Prostate gland (tissue), 2 donors: Measurements from ENCODE around the gene PLCH2. TPM values are rescaled to one million over a fixed set of nuclear protein-coding genes. Genes with fewer than 3 reads are reported as not detected.

Experiments
- DNase-seq: peaks from one replicate; pipeline ENCODE4 v3.0.0-alpha.2; 2019; ENCODE audit warnings: low spot score
- H3K27ac ChIP-seq, 2 donors: fragments of 200-600 bp; sonication (generic); 2 replicates each; pipeline ENCODE4 v1.5.1; 2017 to 2019
- H3K27me3 ChIP-seq: fragments of 200-600 bp; sonication (generic); replicated peaks from 2 replicates; pipeline ENCODE4 v1.5.1; 2019; ENCODE audit not compliant: insufficient read depth
- H3K36me3 ChIP-seq, 2 donors: fragments of 200-600 bp; sonication (generic); 1 replicate in 1 of 2; 2 replicates in 1 of 2; pipeline versions ENCODE4 v1.5.1 to v1.8.1; 2017 to 2019
- H3K4me1 ChIP-seq: fragments of 200-600 bp; sonication (generic); replicated peaks from 2 replicates; pipeline ENCODE4 v1.5.1; 2019
- H3K4me3 ChIP-seq, 2 donors: fragments of 200-600 bp; sonication (generic); 2 replicates each; pipeline ENCODE4 v1.5.1; 2017 to 2019
- H3K9me3 ChIP-seq: fragments of 200-600 bp; sonication (generic); 2 replicates; pipeline ENCODE4 v1.5.1; 2017
- POLR2A ChIP-seq: fragments of 450-650 bp; IDR thresholded peaks from one replicate; pipeline ENCODE4 v1.6.1; 2016; ENCODE audit warnings: antibody characterized with exemption, mild to moderate bottlenecking
- POLR2AphosphoS5 ChIP-seq: sonication (generic); formaldehyde crosslinking; IDR thresholded peaks from one replicate; pipeline ENCODE4 v1.6.1; 2017; ENCODE audit warnings: antibody characterized with exemption
- WGBS: methylation state at CpG from one replicate; pipeline ENCODE4 v1.1.5; 2018; 5-methylcytosine and 5-hydroxymethylcytosine counted together
- intact Hi-C: fragments of 100-400 bp; cut with DNase I; formaldehyde crosslinking; loops from one replicate; pipeline ENCODE4 v1.14.2; 2022
- total RNA-seq, 2 donors: library from RNA; depleted of rRNA; stranded (reverse); fragments of >200 nt; gene quantifications; one replicate each; pipeline ENCODE4 v1.1.0, GENCODE V29; 2016
- TF ChIP-seq, protein P1 (sequence below), 4 experiments: fragments of 200-600 bp in 2 of 4; fragments of 450-650 bp in 2 of 4; sonication (generic) in 2 of 4; IDR thresholded peaks; 1 replicate in 3 of 4; 2 replicates in 1 of 4; pipeline ENCODE4 v1.5.1; 2016 to 2019; ENCODE audit warnings: antibody characterized with exemption in 4 of 4, mild to moderate bottlenecking in 2 of 4, moderate library complexity in 2 of 4

The PLCH2 gene
- total RNA-seq, 2 donors from 2014 or later = 29.8 to 41.0 TPM

DNA sequence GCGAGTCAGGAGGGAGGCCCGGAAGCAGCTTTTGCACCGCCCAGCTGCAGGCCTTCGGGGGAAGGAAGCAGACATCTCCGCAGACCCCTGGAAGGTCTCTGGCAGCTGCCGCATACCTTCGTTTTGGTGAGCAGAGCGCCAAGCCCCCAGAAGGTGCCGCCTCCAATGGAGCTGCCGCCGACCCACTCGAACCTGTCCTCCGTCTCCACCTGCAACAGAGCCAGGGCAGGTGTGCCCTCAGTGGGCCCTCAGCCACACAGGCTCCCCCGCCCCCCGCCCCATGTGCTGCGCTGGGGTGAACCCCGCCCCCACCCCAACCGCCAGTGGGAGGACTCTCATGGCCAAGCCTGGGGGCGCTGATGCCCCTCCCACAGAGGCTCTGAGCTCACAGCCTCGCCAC, 44.1 kb downstream of the PLCH2 start:
- 96% methylated on average over 15 of the region's 20 CpGs for WGBS
- no peak overlapping the region for H3K4me3 ChIP-seq
- peaks cover 4% of the 10 kb centered on the region for H3K4me1 ChIP-seq
- TF ChIP-seq POLR2AphosphoS5 (no peak), POLR2A (no peak)
- TF ChIP-seq, protein P1, sequence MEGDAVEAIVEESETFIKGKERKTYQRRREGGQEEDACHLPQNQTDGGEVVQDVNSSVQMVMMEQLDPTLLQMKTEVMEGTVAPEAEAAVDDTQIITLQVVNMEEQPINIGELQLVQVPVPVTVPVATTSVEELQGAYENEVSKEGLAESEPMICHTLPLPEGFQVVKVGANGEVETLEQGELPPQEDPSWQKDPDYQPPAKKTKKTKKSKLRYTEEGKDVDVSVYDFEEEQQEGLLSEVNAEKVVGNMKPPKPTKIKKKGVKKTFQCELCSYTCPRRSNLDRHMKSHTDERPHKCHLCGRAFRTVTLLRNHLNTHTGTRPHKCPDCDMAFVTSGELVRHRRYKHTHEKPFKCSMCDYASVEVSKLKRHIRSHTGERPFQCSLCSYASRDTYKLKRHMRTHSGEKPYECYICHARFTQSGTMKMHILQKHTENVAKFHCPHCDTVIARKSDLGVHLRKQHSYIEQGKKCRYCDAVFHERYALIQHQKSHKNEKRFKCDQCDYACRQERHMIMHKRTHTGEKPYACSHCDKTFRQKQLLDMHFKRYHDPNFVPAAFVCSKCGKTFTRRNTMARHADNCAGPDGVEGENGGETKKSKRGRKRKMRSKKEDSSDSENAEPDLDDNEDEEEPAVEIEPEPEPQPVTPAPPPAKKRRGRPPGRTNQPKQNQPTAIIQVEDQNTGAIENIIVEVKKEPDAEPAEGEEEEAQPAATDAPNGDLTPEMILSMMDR (IDR thresholded peaks at IDR 0.05) = no peak
- intact Hi-C loops = loop anchor here (10.0 kb wide), 1 partner anchor 325 kb away; the partner anchor contains the start of gene FAAP20
- DNase-seq = no peak
- H3K36me3 ChIP-seq = peaks cover 25 to 59% of the 10 kb centered on the region in 2 donors
- H3K9me3 ChIP-seq = no peaks in the 10 kb centered on the region
- no peaks in the 10 kb centered on the region for H3K27me3 ChIP-seq
- H3K27ac ChIP-seq = no peak overlapping the region

DNA sequence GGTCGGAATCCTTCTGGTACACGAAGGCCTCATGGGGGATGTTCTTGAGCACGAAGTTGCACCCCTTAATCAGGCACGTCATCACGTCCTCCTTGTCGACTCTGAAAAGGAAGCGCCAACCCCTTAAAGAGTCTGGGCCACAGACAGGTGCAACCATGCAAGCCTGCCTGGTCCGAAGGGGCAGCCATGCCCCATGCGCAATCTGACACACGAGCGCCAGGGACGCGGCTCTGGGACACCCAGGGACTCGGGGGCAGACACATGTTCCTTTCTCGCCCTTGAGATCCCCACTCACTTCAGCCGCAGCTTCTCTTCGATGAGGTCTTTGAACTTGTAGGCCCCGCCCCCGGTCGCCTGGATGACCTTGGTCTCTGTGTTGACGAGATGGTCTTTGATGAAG, 44.7 kb downstream of the PLCH2 start:
- H3K36me3 ChIP-seq = peaks cover 25 to 55% of the 10 kb centered on the region in 2 donors
- no peak for DNase-seq
- no peak overlapping the region for H3K27ac ChIP-seq
- no peaks in the 10 kb centered on the region for H3K9me3 ChIP-seq
- no peaks in the 10 kb centered on the region for H3K27me3 ChIP-seq
- peaks cover 4% of the 10 kb centered on the region for H3K4me1 ChIP-seq
- no peak for TF ChIP-seq POLR2A
- TF ChIP-seq, protein P1 (IDR thresholded peaks at IDR 0.05) = no peak
- no peak for TF ChIP-seq POLR2AphosphoS5
- intact Hi-C loops = loop anchor here (10.0 kb wide), 1 partner anchor 326 kb away; the partner anchor contains the start of gene FAAP20
- WGBS = 92% methylated on average over 21 of the region's 21 CpGs
- no peak overlapping the region for H3K4me3 ChIP-seq

DNA sequence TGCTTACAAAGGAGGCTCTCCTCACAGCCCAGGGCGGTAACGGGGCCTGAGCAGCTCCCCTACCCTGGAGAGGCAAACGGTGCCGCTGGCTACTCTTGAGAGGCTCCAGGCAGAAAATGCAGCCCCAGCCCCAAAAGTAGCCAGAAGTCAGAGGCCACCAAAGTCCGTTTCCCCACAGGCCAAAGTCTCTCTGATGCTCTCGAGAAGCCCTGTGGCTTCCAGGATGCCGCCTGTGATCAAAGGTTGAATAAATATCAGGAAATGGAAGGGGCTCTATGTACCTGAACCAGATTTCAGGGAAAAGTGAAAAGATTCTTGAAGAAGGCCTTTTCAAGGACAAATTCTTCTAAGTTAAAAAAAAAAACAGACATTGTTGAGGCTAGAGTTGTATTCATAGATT, 46.1 kb downstream of the PLCH2 start:
- Histone ChIP-seq H3K36me3 (peaks cover 25 to 43% of the 10 kb centered on the region in 2 donors), H3K27ac (no peak overlapping the region), H3K27me3 (no peaks in the 10 kb centered on the region), H3K4me3 (no peak overlapping the region), H3K4me1 (peaks cover 4% of the 10 kb centered on the region), H3K9me3 (no peaks in the 10 kb centered on the region)
- 87% methylated on average over 7 of the region's 7 CpGs for WGBS
- intact Hi-C loops = loop anchor here (10.0 kb wide), 1 partner anchor 327 kb away; the partner anchor contains the start of gene FAAP20
- DNase-seq = no peak
- TF ChIP-seq, protein P1 (IDR thresholded peaks at IDR 0.05) = no peak
- no peak for TF ChIP-seq POLR2A
- TF ChIP-seq POLR2AphosphoS5 = no peak

DNA sequence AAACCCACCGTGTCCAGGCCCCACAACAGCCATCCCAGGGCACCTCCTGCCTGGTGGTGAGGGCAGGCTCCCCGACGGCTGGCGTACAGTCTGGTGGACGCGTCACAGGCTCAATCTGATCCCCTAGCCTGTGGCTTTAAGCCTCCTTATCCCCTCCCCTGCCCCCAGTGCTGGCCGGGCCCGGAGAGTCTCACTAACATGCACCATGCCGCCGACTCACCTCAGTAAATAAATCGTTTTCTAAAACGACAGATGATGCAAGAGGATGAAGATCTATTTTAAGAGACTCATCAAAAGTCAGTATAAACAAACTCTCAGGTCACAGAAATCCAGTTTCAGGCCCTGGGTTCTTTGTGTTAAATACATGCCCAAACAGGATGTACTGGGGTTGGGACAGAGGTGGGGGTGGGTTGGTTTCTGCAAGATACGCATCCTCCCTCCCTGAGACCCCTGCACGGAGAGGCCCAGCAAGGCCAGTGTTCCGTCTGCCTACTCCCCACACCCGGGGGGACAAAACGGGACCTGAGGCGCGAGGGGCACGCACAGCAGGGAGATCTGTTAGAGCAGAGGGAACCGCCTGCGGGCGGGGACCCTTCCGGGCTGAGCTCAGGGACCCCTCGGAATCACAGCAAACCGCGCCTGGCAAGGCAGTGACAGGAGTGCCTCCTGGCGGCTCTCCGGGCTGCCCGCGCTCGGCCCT, 47.3 kb downstream of the PLCH2 start:
- intact Hi-C loops = loop anchor here (10.0 kb wide), 1 partner anchor 329 kb away; the partner anchor contains the start of gene FAAP20
- Histone ChIP-seq H3K4me3 (no peak overlapping the region), H3K36me3 (peaks cover 19 to 32% of the 10 kb centered on the region in 2 donors), H3K27ac (no peak overlapping the region), H3K4me1 (peaks cover 11% of the 10 kb centered on the region), H3K27me3 (no peaks in the 10 kb centered on the region), H3K9me3 (no peaks in the 10 kb centered on the region)
- DNase-seq = no peak
- WGBS = 53% methylated on average over 26 of the region's 32 CpGs
- TF ChIP-seq, protein P1 (IDR thresholded peaks at IDR 0.05) = peak in 1 of 4 experiments; percentile 9
- TF ChIP-seq POLR2AphosphoS5 (no peak), POLR2A (no peak)
